Colonic mucosa (tissue), 4 donors: Measurements from ENCODE around the gene CRYGB. TPM values are rescaled to one million over a fixed set of nuclear protein-coding genes. Genes with fewer than 3 reads are reported as not detected.
"Not testable (repeated sequence)": the region's sequence is repeated elsewhere in the genome, so short reads cannot be mapped to it uniquely, and the experiment has no call there.

Experiments used
- DNase-seq: peaks from one replicate; pipeline ENCODE4 v3.0.0-alpha.2; 2020
- H3K27ac ChIP-seq: fragments of 200-600 bp; one replicate; pipeline ENCODE4 v1.8.0; 2021
- H3K27me3 ChIP-seq: fragments of 200-600 bp; one replicate; pipeline ENCODE4 v1.8.0; 2021
- H3K36me3 ChIP-seq: fragments of 200-600 bp; one replicate; pipeline ENCODE4 v1.8.0; 2021
- H3K4me1 ChIP-seq: fragments of 200-600 bp; one replicate; pipeline ENCODE4 v1.8.0; 2021; ENCODE audit warnings: mild to moderate bottlenecking
- H3K4me3 ChIP-seq: fragments of 200-600 bp; one replicate; pipeline ENCODE4 v1.8.0; 2021
- H3K9ac ChIP-seq, 2 donors: one replicate each; pipeline ENCODE4 v1.7.0; 2013; ENCODE audit warnings: control low read depth in 2 of 2, low read depth in 2 of 2, low read length in 2 of 2
- H3K9me3 ChIP-seq: fragments of 200-600 bp; one replicate; pipeline ENCODE4 v1.8.0; 2021
- intact Hi-C: fragments of 100-400 bp; cut with DNase I; formaldehyde crosslinking; loops from one replicate; pipeline ENCODE4 v1.14.1; 2022
- total RNA-seq, 2 donors: library from RNA; stranded (reverse); fragmentation: NEBNext Ultra II Directional in 1 of 2; extraction: Animal tissue kit (Norgen Biotek cat#: 25700) in 1 of 2; gene quantifications; one replicate each; pipeline ENCODE4 v1.2.1, GENCODE V29; 2021
- TF ChIP-seq, protein P1 (sequence below): fragments of 200-600 bp; IDR thresholded peaks from one replicate; pipeline ENCODE4 v1.8.0; 2022; ENCODE audit warnings: antibody characterized with exemption, mild to moderate bottlenecking
- donor health status: healthy.
- donor health status: DM: no; HTN: no; CAD: no.
- donor health status: DM: no; HTN: no; CAD: no.

The CRYGB gene
- total RNA-seq, 2 donors from 2014 or later = not detected

DNA sequence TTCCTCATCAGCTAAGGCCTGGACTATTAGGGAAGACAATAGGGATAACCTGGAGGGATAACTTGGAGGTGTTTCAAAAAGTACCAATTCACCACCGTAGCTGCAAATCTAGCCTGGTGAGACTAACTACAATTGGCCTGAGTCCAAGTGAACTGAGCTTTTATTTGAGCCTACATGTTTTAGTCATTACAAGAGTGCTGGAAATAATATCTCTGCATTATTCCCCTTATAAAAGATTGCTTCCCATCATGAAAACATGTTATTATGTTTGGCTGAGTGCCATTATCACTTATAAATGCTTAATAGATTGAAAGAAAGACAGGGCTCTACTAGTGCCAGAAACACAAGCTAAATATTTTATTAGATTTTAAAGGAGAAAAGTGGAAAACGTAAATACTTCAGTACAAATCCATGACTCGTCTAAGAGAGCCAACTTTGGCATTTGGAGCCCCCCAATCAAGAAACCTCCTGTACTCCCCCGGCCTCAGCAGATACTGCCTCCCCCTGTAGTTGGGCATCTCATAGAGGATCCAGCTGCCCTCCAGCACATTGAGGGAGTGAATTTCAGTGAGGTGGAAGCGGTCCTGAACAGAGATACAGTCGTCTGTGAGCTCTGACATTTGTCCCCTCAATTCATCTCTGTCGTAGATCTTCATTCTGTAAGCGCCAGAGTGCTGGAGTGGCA lies 3.6 kb downstream of the CRYGB start:
- DNase-seq = no peak
- H3K9ac ChIP-seq = no peak overlapping the region
- H3K9me3 ChIP-seq = no peaks in the 10 kb centered on the region
- H3K4me3 ChIP-seq = no peak overlapping the region
- H3K4me1 ChIP-seq = no peaks in the 10 kb centered on the region
- intact Hi-C loops = no loop called here
- no peak overlapping the region for H3K27ac ChIP-seq
- TF ChIP-seq, protein P1, sequence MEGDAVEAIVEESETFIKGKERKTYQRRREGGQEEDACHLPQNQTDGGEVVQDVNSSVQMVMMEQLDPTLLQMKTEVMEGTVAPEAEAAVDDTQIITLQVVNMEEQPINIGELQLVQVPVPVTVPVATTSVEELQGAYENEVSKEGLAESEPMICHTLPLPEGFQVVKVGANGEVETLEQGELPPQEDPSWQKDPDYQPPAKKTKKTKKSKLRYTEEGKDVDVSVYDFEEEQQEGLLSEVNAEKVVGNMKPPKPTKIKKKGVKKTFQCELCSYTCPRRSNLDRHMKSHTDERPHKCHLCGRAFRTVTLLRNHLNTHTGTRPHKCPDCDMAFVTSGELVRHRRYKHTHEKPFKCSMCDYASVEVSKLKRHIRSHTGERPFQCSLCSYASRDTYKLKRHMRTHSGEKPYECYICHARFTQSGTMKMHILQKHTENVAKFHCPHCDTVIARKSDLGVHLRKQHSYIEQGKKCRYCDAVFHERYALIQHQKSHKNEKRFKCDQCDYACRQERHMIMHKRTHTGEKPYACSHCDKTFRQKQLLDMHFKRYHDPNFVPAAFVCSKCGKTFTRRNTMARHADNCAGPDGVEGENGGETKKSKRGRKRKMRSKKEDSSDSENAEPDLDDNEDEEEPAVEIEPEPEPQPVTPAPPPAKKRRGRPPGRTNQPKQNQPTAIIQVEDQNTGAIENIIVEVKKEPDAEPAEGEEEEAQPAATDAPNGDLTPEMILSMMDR = no peak
- H3K27me3 ChIP-seq = no peaks in the 10 kb centered on the region
- H3K36me3 ChIP-seq = no peaks in the 10 kb centered on the region

DNA sequence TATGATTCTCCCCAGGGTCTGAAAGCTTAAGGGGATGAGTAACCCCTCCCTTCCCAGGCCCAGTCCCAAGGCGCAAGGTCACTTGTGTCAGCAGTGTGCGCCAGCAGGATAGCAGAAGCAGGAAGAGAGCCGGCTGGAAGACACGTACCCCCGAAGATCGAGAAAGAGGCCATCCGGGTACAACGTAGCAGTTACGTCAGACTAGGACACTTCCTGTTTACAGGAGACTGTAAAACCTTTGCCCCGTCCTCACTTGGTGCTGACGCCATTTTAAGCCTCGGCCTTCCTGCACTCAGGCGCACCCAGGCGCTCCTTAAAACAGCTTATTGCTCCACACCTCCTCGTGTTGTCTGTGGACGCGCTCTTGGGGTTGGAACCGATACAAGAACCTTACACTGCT lies 6.5 kb downstream of the CRYGB start:
- no peak for DNase-seq
- H3K4me3 ChIP-seq = no peak overlapping the region
- no peak overlapping the region for H3K9ac ChIP-seq
- H3K4me1 ChIP-seq = no peaks in the 10 kb centered on the region
- intact Hi-C loops = no loop called here
- TF ChIP-seq, protein P1 = no peak
- no peaks in the 10 kb centered on the region for H3K27me3 ChIP-seq
- no peaks in the 10 kb centered on the region for H3K36me3 ChIP-seq
- no peaks in the 10 kb centered on the region for H3K9me3 ChIP-seq
- no peak overlapping the region for H3K27ac ChIP-seq

DNA sequence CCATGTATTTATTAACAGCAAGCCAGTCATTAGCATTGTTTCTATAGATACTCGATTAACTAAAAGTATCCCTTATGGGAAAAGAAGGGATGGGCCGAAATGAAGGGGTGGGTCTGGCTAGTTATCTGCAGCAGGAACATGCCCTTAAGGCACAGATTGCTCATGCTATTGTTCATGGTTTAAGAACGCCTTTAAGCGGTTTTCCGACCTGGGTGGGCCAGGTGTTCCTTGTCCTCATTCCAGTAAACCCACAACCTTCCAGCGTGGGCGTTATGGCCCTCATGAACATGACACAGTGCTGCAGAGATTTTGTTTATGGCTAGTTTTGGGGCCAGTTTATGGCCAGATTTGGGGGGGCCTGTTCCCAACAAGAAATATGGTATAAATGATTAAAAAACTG lies 7.6 kb downstream of the CRYGB start:
- H3K9ac ChIP-seq, H3K36me3 ChIP-seq, H3K27ac ChIP-seq, H3K4me3 ChIP-seq, DNase-seq, H3K9me3 ChIP-seq, H3K4me1 ChIP-seq, intact Hi-C loops, H3K27me3 ChIP-seq: not testable (repeated sequence)

DNA sequence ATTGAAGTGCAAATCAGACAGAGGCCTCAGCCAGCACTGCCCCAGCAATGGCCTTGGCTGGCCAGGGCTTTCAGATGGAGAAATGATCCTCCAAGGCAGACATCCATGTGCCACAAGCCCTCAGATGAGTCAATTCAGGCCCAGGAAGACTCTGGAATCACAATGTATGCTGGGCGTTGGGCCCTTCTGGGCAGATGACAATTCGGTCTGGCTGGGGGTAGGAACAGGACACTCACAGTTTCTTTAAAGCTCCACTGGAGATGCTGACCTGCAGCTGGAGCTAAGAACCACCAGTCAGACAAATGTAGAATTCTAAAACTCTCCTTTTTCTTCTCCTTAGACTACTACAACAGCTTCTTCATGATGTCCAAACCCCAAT lies 9.3 kb downstream of the CRYGB start:
- DNase-seq = no peak
- no peak overlapping the region for H3K4me3 ChIP-seq

DNA sequence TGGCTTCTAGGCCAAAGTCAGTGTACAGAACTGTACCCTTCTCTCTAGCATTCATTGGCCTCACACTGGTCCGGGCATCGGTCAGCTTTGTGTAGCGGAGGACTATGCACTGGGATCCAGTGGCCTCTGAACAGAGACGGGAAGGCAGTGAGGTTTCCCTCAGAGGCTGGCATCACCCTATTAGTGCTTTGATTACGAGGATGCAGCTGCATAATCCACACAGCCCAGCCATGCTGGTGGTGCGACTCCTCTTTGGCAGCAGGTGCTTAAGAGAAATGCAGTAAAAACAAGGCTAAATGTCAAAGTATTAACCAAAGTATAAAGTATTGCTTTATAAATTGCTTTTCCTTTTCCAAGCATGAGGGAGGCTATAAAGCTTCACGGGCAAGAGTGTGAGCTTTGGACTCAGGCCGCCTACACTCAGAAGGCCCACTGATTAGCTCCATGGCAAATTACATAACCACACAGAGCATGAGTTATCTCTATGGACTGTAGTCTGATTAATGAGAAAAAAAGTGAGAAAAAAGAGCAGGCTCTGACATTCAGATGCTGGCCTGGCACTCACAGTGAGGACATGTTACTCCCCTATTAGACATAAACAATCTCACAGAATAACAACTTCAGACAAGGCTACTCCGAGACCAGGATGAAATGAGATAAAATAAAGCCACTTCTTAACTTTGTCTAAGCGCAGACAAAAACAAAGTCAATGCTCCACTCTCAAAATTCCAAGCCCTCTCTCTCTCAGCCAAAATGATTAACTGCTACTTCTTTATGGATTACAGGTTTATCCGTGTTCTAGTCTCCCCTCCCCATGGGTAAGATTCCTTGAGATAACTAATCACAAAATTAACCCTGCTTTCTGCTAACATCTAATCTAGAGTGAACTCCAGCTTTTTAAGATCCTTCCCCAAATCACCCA lies 9.9 kb downstream of the CRYGB start:
- DNase-seq = no peak
- TF ChIP-seq, protein P1 = no peak
- intact Hi-C loops = no loop called here
- no peaks in the 10 kb centered on the region for H3K27me3 ChIP-seq
- no peaks in the 10 kb centered on the region for H3K9me3 ChIP-seq
- H3K4me3 ChIP-seq = no peak overlapping the region
- no peak overlapping the region for H3K27ac ChIP-seq
- no peaks in the 10 kb centered on the region for H3K36me3 ChIP-seq
- H3K9ac ChIP-seq = no peak overlapping the region
- no peaks in the 10 kb centered on the region for H3K4me1 ChIP-seq

More for the DNA sequence above, 9.3 kb downstream of the CRYGB start:
- intact Hi-C loops = no loop called here
- no peaks in the 10 kb centered on the region for H3K36me3 ChIP-seq
- H3K27ac ChIP-seq = no peak overlapping the region
- no peaks in the 10 kb centered on the region for H3K27me3 ChIP-seq
- no peak overlapping the region for H3K9ac ChIP-seq
- TF ChIP-seq, protein P1 = no peak
- no peaks in the 10 kb centered on the region for H3K9me3 ChIP-seq
- H3K4me1 ChIP-seq = no peaks in the 10 kb centered on the region
